ENCODE data around the gene NACC1. TPM values are rescaled to one million over a fixed set of nuclear protein-coding genes. Genes with fewer than 3 reads are reported as not detected.

NACC1 gene
- total and polyA plus RNA-seq, 2 of the 8 experiments (the other 6 are each of a cell fraction or from before 2014, with no cell fraction given), result 234 to 301 TPM

- peak; percentile 48 to 54 for TF ChIP-seq RAD21 (IDR thresholded peaks at IDR 0.05 in 1 of 2, conservative IDR thresholded peaks at IDR 0.05 in 1 of 2; ENCODE audit: low read depth in 2 of 2, low read length in 2 of 2)
- no peak for TF ChIP-seq GTF2F1 (IDR thresholded peaks at IDR 0.05; ENCODE audit: borderline replicate concordance, low read depth, low read length)
- TF ChIP-seq KDM4A (IDR thresholded peaks at IDR 0.05; ENCODE audit: low read depth, low read length, severe bottlenecking), result no peak
- no peak for TF ChIP-seq SIRT6 (IDR thresholded peaks at IDR 0.05; ENCODE audit: low read length)
- no peak for TF ChIP-seq RXRA (IDR thresholded peaks at IDR 0.05; ENCODE audit: insufficient read depth, low read depth, low read length)
- TF ChIP-seq SAP30 (IDR thresholded peaks at IDR 0.05; ENCODE audit: insufficient read depth, insufficient replicate concordance, low read length), result no peak
- TF ChIP-seq NRF1 (IDR thresholded peaks at IDR 0.05; ENCODE audit: low read depth, low read length), result no peak
- no peak for TF ChIP-seq MAFK (IDR thresholded peaks at IDR 0.05; ENCODE audit: low read depth, low read length)
- no peak for TF ChIP-seq FOSL1 (IDR thresholded peaks at IDR 0.05; ENCODE audit: insufficient read depth, low read depth, low read length)
- no peak for TF ChIP-seq POLR2AphosphoS5 (IDR thresholded peaks at IDR 0.05; ENCODE audit: low read depth, low read length)
These were observed 35.7 kb upstream of the NACC1 start (continued) for GRCh38 chr19:13082192-13083007.

Measured in H1 (cell line).